DOHH2 (cell line): ENCODE measurements around the gene ANKRD28.

ENCODE experiments used
- H3F3A ChIP-seq: fragments of 200-600 bp; sonication (generic), shearing (Covaris generic); 2 replicates; pipeline ENCODE4 v1.6.0; 2016; ENCODE audit warnings: antibody characterized with exemption, mild to moderate bottlenecking; ENCODE audit not compliant: control insufficient read depth, insufficient read depth
- H3K27ac ChIP-seq: fragments of 200-600 bp; sonication (generic); 2 replicates; pipeline ENCODE4 v1.5.1; 2014; ENCODE audit warnings: low read depth, mild to moderate bottlenecking, low read length, moderate library complexity
- H3K27me3 ChIP-seq: fragments of 200-600 bp; sonication (generic); 2 replicates; pipeline ENCODE4 v1.6.1; 2014; ENCODE audit warnings: mild to moderate bottlenecking, low read length, mixed read lengths; ENCODE audit not compliant: control insufficient read depth
- H3K36me3 ChIP-seq: fragments of 200-600 bp; sonication (generic); 2 replicates; pipeline ENCODE4 v1.6.1; 2014; ENCODE audit warnings: mild to moderate bottlenecking, low read length, moderate library complexity, mixed read lengths; ENCODE audit not compliant: control insufficient read depth
- H3K4me1 ChIP-seq: fragments of 200-600 bp; sonication (generic); 2 replicates; pipeline ENCODE4 v1.6.1; 2014; ENCODE audit warnings: mild to moderate bottlenecking, low read length, mixed read lengths; ENCODE audit not compliant: control insufficient read depth
- H3K4me2 ChIP-seq: fragments of 200-600 bp; sonication (generic); 2 replicates; pipeline ENCODE4 v1.6.0; 2014; ENCODE audit warnings: mild to moderate bottlenecking, low read length, moderate library complexity
- H3K4me3 ChIP-seq: fragments of 200-600 bp; sonication (generic); 2 replicates; pipeline ENCODE4 v1.5.1; 2014; ENCODE audit warnings: mild to moderate bottlenecking, low read length, mixed read lengths
- H3K79me2 ChIP-seq: fragments of 200-600 bp; sonication (generic); 2 replicates; pipeline ENCODE4 v1.6.1; 2014; ENCODE audit warnings: mild to moderate bottlenecking, low read length, mixed read lengths; ENCODE audit not compliant: control insufficient read depth
- H3K9me2 ChIP-seq: fragments of 200-600 bp; sonication (generic); replicated peaks from 2 replicates; pipeline ENCODE4 v1.6.1; 2014; ENCODE audit warnings: mild to moderate bottlenecking, low read length, mixed read lengths; ENCODE audit not compliant: control insufficient read depth
- H3K9me3 ChIP-seq: fragments of 200-600 bp; sonication (generic); 2 replicates; pipeline ENCODE4 v1.6.1; 2014; ENCODE audit warnings: antibody characterized with exemption, low read length, mixed read lengths; ENCODE audit not compliant: control insufficient read depth, insufficient read depth
- H4K20me1 ChIP-seq: fragments of 200-600 bp; sonication (generic); 2 replicates; pipeline ENCODE4 v1.6.0; 2014; ENCODE audit warnings: low read depth, mild to moderate bottlenecking, antibody characterized with exemption, low read length, moderate library complexity; ENCODE audit not compliant: control insufficient read depth, insufficient read depth
- CTCF ChIP-seq: fragments of 200-600 bp; sonication (generic); IDR thresholded peaks from one replicate; pipeline ENCODE4 v1.5.1; 2014; ENCODE audit warnings: antibody characterized with exemption, mild to moderate bottlenecking, low read depth, low read length; ENCODE audit not compliant: poor library complexity, severe bottlenecking
- EZH2phosphoT487 ChIP-seq: fragments of 200-600 bp; sonication (generic); IDR thresholded peaks from 2 replicates; pipeline ENCODE4 v1.6.1; 2017; ENCODE audit warnings: borderline replicate concordance, mild to moderate bottlenecking, antibody characterized with exemption, low read length, moderate library complexity, mixed read lengths

Gene ANKRD28

GRCh38 chr3:15635121-15635661 is 162.6 kb downstream of the ANKRD28 start:
- no peaks in the 10 kb centered on the region for H3K9me3 ChIP-seq
- no peaks in the 10 kb centered on the region for H3K36me3 ChIP-seq
- H3K79me2 ChIP-seq = no peaks in the 10 kb centered on the region
- no peak for TF ChIP-seq EZH2phosphoT487
- no peak for TF ChIP-seq CTCF
- H3K27me3 ChIP-seq = no peaks in the 10 kb centered on the region
- H3F3A ChIP-seq = no peaks in the 10 kb centered on the region
- no peak overlapping the region for H3K4me2 ChIP-seq
- H4K20me1 ChIP-seq = no peaks in the 10 kb centered on the region
- no peak overlapping the region for H3K4me3 ChIP-seq
- peaks cover 12% of the 10 kb centered on the region for H3K4me1 ChIP-seq
- H3K9me2 ChIP-seq = no peaks in the 10 kb centered on the region
- H3K27ac ChIP-seq = no peak overlapping the region

DNA sequence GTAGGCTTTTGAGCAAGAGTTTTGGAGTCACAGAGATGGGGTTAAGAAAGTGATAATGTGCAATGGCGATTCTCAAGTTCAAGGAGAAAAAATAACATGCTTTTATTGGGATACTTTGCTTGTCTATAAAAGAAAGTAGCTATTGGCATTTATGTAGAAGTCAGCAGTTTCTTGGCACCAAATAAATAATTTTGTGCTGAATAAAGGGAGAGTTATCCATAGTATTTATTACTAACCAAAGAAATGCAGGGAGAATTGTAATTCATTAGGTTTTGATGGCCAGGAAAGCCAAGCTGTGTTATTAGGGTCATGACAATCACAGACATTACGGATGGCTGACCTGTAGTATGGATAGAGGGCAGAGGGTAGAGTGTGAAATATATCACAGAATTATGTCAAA is 163.1 kb downstream of the ANKRD28 start:
- Histone ChIP-seq H3K4me3 (no peak overlapping the region), H3K4me2 (no peak overlapping the region), H4K20me1 (no peaks in the 10 kb centered on the region), H3K4me1 (peaks cover 16% of the 10 kb centered on the region), H3K36me3 (no peaks in the 10 kb centered on the region), H3K79me2 (no peaks in the 10 kb centered on the region), H3K27ac (no peak overlapping the region), H3K9me2 (no peaks in the 10 kb centered on the region), H3K27me3 (no peaks in the 10 kb centered on the region), H3K9me3 (no peaks in the 10 kb centered on the region), H3F3A (no peaks in the 10 kb centered on the region)
- TF ChIP-seq CTCF (no peak), EZH2phosphoT487 (no peak)

- no peaks in the 10 kb centered on the region for H3K79me2 ChIP-seq
- H3K4me1 ChIP-seq = peaks cover 16% of the 10 kb centered on the region
- no peak overlapping the region for H3K4me2 ChIP-seq
- no peaks in the 10 kb centered on the region for H3K27me3 ChIP-seq
- H3K27ac ChIP-seq = no peak overlapping the region
- TF ChIP-seq CTCF = no peak
- no peak for TF ChIP-seq EZH2phosphoT487
- no peaks in the 10 kb centered on the region for H3F3A ChIP-seq
- H3K9me3 ChIP-seq = no peaks in the 10 kb centered on the region
- no peaks in the 10 kb centered on the region for H4K20me1 ChIP-seq
- H3K9me2 ChIP-seq = no peaks in the 10 kb centered on the region
- H3K36me3 ChIP-seq = no peaks in the 10 kb centered on the region
- H3K4me3 ChIP-seq = no peak overlapping the region
These were observed 163.8 kb downstream of the ANKRD28 start for GRCh38 chr3:15633766-15634598.
